ENCODE results near the gene SCUBE1. TPM values are rescaled to one million over a fixed set of nuclear protein-coding genes. Genes with fewer than 3 reads are reported as not detected.

Gene SCUBE1
- total RNA-seq, 4 donors from 2014 or later, result 81.3 to 214 (median 141) TPM

DNA sequence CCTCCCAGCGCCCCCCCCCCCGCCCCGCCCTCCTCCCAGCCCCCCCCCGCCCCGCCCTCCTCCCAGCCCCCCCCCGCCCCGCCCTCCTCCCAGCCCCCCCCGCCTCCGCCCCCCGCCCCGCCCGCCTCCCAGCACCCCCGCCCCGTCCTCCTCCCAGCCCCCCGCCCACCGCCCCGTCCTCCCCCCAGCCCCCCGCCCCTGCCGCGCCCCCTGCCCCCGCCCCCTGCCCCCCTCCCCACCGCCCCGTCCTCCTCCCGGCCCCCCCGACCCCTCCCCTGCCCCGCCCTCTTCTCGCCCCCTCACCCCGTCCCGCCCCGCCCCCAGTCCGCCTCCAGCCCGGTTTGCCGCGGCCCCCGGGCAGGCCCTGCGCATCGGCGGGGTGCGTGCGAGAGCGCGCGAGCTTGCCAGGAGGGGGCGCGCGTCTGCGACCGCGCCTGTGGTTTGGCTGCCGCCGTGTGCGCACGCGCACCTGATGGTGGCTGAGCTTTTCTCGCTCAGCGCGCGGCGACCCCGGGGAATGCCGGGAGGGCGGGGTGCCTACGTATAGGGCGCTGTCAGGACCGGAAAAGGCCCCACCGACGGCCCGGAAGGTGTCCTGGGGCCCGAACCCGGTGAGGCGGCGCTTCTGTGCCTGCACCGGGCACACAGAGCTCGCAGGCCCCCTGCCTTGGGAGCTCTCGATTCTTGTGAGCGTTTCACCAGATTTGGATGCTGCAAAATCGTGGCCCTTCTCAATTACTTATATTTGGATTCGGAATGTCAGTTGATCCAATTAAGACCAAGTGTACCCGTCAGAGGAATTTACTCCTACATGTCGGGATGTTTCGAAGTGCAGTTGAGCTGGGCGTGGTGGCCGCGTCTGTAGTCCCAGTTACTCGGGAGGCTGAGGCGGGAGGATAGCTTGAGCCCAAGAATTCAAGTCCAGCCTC is 155.7 kb downstream of the SCUBE1 start:
- DNase-seq (ENCODE audit: low spot score in 2 of 2), result peak; percentile 88
- peaks cover 0 to 35% (median 5%) of the 10 kb centered on the region in 4 donors for H3K4me1 ChIP-seq
- TF ChIP-seq EP300 (IDR thresholded peaks at IDR 0.05) (peak; percentile 82 to 84), POLR2A (IDR thresholded peaks at IDR 0.05) (peak in 1 of 2 donors; percentile 45)
- TF ChIP-seq, protein P1, sequence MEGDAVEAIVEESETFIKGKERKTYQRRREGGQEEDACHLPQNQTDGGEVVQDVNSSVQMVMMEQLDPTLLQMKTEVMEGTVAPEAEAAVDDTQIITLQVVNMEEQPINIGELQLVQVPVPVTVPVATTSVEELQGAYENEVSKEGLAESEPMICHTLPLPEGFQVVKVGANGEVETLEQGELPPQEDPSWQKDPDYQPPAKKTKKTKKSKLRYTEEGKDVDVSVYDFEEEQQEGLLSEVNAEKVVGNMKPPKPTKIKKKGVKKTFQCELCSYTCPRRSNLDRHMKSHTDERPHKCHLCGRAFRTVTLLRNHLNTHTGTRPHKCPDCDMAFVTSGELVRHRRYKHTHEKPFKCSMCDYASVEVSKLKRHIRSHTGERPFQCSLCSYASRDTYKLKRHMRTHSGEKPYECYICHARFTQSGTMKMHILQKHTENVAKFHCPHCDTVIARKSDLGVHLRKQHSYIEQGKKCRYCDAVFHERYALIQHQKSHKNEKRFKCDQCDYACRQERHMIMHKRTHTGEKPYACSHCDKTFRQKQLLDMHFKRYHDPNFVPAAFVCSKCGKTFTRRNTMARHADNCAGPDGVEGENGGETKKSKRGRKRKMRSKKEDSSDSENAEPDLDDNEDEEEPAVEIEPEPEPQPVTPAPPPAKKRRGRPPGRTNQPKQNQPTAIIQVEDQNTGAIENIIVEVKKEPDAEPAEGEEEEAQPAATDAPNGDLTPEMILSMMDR (IDR thresholded peaks at IDR 0.05), result peak; percentile 77 to 95 (median 83)
- 4 to 6% methylated on average over 32 to 38 of the region's 86 CpGs for WGBS, 2 donors
- H3K27ac ChIP-seq, result peak overlapping the region; percentile 76 to 92 (median 90)
- no peaks in the 10 kb centered on the region for H3K9me3 ChIP-seq
- H3K36me3 ChIP-seq, result peaks cover 0 to 10% (median 0%) of the 10 kb centered on the region in 3 donors
- peak overlapping the region; percentile 39 to 86 (median 50) for H3K4me3 ChIP-seq
- H3K27me3 ChIP-seq, result peaks cover 0 to 4% of the 10 kb centered on the region in 2 donors

DNA sequence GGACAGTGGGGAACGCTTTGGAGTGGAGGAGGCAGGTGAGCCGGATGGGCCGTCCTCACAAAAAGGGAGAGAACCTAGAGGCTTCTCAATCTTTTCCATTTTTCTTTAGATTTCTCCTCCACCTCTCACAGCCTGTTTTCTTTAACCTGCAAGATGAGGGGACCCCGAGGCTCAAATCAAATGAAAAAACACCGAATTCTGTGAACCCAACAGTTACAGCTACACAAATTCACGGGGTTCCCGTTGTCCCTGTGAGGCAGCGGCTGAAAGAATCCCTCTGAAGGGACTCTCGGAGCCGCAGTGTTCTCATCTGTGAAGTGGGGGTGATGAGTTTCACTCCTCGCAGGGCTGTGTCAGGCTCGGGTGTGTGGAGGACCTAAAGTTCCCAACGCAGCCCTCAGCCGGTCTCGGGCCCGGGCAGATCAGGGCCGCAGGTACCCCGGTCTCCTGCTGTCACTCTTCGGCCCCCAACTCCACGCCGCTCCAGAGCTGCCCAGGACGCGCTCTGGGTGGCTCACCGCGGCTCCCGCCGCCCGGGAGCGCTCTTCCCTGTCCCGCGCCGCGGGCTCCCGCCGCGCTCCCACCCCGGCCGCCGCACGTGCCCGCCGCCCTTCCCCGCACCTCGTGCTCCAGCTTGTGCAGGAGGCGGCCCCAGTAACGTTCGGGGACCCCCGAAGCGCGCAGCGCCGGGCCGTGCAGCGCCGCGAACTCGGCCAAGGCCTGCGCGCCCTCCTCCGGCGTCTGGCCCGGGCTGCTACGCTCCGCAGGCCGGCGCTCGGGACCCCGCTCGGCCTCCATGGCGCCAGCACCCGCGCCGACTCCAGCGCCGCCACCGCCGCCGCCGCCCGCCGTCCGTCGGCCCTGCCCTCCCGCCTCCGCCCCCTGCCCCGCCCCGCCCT is 156.7 kb downstream of the SCUBE1 start, which contains the start of gene TTLL12:
TSS of gene TTLL12 (minus strand) at position 863 of the 899 bp plus-strand sequence. CDS start at position 798, 65 bp downstream.
- DNase-seq (ENCODE audit: low spot score in 2 of 2), result no peak
- peak within 1 kb of the TSS; percentile 76 to 92 (median 90) for H3K27ac ChIP-seq
- no peaks in the 10 kb centered on the region for H3K9me3 ChIP-seq
- H3K27me3 ChIP-seq, result peaks cover 0 to 4% of the 10 kb centered on the region in 2 donors
- peak within 1 kb of the TSS; percentile 59 to 86 (median 62) for H3K4me3 ChIP-seq
- H3K4me1 ChIP-seq, result peaks cover 0 to 35% (median 5%) of the 10 kb centered on the region in 4 donors
- H3K36me3 ChIP-seq, result peaks cover 0 to 19% (median 0%) of the 10 kb centered on the region in 3 donors
- WGBS, 2 donors, result 1 to 2% methylated on average over 18 to 38 of the region's 87 CpGs
- TF ChIP-seq POLR2A (IDR thresholded peaks at IDR 0.05) (peak; percentile 49 to 68), EP300 (IDR thresholded peaks at IDR 0.05) (no peak)
- TF ChIP-seq, protein P1 (IDR thresholded peaks at IDR 0.05), result peak in 1 of 5 experiments; percentile 31

DNA sequence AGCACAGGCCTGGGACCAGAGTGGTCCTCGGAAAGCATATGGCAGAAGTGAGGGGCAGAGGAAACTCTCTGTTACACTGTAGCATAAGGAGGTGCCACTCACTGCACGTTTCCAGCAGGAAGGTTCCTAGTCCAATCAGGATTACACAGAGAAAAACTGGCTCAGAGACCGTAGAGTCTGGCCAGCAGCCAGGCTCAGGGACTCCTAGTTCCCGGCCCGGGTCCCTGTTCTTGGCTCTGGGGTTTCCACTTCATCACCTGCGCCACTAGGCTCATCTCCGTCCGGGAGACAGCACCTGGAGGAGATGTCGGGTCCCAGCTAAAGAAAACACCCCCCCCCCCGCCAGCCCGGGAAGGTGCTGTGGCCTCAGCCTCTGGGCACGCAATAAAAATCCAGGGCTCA is 157.3 kb downstream of the SCUBE1 start:
- Histone ChIP-seq H3K4me1 (peaks cover 0 to 35% (median 5%) of the 10 kb centered on the region in 4 donors), H3K9me3 (no peaks in the 10 kb centered on the region), H3K27ac (peak overlapping the region in 1 of 4 donors; percentile 91), H3K36me3 (peaks cover 0 to 25% (median 1%) of the 10 kb centered on the region in 3 donors), H3K27me3 (peaks cover 0 to 4% of the 10 kb centered on the region in 2 donors), H3K4me3 (peak overlapping the region; percentile 51 to 86 (median 62))
- peak in 1 of 2 donors; percentile 52 for DNase-seq (ENCODE audit: low spot score in 2 of 2)
- TF ChIP-seq, protein P1 (IDR thresholded peaks at IDR 0.05), result no peak
- TF ChIP-seq EP300 (IDR thresholded peaks at IDR 0.05) (no peak), POLR2A (IDR thresholded peaks at IDR 0.05) (no peak)
- 19 to 21% methylated on average over 11 to 12 of the region's 12 CpGs for WGBS, 2 donors

DNA sequence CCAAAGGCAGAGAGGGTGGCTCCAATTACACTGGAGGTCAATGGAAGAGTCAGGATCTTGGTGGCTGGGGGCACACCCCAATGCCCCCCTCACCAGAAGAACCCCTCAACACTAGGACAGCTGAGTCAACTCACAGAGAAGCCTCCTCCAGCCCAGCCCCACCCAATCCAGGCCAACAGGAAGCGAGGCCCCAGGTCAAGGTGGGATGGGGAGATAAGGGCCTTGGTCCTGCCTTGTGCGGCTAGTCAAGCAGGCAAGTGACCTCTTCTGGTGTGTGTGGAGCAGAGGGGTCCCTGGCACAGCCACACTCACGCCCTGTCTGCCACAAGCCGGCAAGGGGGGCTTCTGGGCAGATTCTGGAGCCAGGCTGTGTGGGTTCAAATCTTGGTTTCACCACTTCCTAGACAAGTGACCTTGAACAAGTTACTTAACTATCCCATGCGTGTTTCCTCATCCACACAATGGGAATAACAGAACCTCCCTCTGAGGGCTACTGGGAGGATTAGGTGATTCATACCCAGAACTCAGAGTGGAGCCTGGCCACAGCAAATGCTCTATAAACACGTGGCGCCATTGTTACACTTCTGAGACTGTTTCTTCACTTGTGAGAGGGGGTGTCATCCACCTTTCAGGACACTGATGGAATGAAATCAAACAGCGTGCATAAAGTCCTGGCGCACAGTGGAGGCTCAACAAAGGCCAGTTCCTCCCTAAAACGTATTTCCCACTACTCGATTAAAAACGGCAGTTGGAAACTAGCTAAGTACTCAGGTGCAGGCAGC is 159.5 kb downstream of the SCUBE1 start:
- WGBS, 2 donors, result 74 to 80% methylated on average over 12 of the region's 12 CpGs

More for the DNA sequence above, 159.5 kb downstream of the SCUBE1 start:
- no peak overlapping the region for H3K4me3 ChIP-seq
- DNase-seq (ENCODE audit: low spot score in 2 of 2), result no peak
- TF ChIP-seq POLR2A (IDR thresholded peaks at IDR 0.05), result no peak
- no peak for TF ChIP-seq EP300 (IDR thresholded peaks at IDR 0.05)
- TF ChIP-seq, protein P1 (IDR thresholded peaks at IDR 0.05), result no peak
- H3K4me1 ChIP-seq, result peaks cover 0 to 35% (median 5%) of the 10 kb centered on the region in 4 donors
- H3K27ac ChIP-seq, result no peak overlapping the region
- no peaks in the 10 kb centered on the region for H3K9me3 ChIP-seq
- H3K27me3 ChIP-seq, result no peaks in the 10 kb centered on the region
- peaks cover 2 to 47% (median 11%) of the 10 kb centered on the region in 3 donors for H3K36me3 ChIP-seq
